AG09309 (cell line): ENCODE data around the gene GABRR2.

Experiments used
- DNase-seq: peaks from one replicate; pipeline ENCODE4 v3.0.0-alpha.2; 2010; ENCODE audit warnings: low read depth
- H3K4me3 ChIP-seq: 2 replicates; pipeline ENCODE4 v1.5.1; 2011; ENCODE audit warnings: mild to moderate bottlenecking, low read depth, low read length, moderate library complexity; ENCODE audit not compliant: control insufficient read depth
- TF ChIP-seq, protein P1 (sequence below): IDR thresholded peaks from 2 replicates; pipeline ENCODE4 v1.5.1; 2011; ENCODE audit warnings: mild to moderate bottlenecking, low read depth, low read length, inconsistent platforms; ENCODE audit not compliant: insufficient read depth, control insufficient read depth; ENCODE audit errors: missing control alignments

GABRR2 gene

GRCh38 chr6:89212472-89212871, 102.6 kb downstream of the GABRR2 start:
- no peak overlapping the region for H3K4me3 ChIP-seq
- no peak for DNase-seq
- TF ChIP-seq, protein P1, sequence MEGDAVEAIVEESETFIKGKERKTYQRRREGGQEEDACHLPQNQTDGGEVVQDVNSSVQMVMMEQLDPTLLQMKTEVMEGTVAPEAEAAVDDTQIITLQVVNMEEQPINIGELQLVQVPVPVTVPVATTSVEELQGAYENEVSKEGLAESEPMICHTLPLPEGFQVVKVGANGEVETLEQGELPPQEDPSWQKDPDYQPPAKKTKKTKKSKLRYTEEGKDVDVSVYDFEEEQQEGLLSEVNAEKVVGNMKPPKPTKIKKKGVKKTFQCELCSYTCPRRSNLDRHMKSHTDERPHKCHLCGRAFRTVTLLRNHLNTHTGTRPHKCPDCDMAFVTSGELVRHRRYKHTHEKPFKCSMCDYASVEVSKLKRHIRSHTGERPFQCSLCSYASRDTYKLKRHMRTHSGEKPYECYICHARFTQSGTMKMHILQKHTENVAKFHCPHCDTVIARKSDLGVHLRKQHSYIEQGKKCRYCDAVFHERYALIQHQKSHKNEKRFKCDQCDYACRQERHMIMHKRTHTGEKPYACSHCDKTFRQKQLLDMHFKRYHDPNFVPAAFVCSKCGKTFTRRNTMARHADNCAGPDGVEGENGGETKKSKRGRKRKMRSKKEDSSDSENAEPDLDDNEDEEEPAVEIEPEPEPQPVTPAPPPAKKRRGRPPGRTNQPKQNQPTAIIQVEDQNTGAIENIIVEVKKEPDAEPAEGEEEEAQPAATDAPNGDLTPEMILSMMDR = no peak

GRCh38 chr6:89209457-89209856, 105.6 kb downstream of the GABRR2 start:
- DNase-seq = no peak
- TF ChIP-seq, protein P1 = no peak
- no peak overlapping the region for H3K4me3 ChIP-seq

DNA sequence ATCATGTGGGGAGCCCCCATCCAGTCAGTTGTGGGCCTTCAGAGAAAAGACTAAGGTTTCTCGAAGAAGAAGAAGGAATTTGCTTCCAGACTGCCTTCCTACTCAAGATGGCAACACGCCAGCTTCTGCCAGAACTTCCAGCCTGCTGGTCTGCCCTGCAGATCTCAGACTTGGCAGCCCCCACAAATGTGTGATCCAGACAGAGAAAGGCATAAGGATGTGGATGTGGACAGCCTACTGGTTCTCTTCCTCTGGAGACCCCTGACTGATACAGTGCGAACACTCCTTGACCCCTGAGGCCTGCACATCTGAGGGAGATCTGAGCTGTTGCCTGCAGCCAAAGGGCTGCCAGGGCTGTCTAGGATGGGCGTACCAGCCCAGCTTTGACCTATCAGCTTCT, 106.5 kb downstream of the GABRR2 start:
- TF ChIP-seq, protein P1 = no peak
- no peak overlapping the region for H3K4me3 ChIP-seq
- no peak for DNase-seq
